AG08396 (cell line): Measurements from ENCODE around the gene CLEC1A.

Experiments used
- DNase-seq: peaks from one replicate; pipeline ENCODE4 v3.0.0; 2012; ENCODE audit warnings: low spot score, mixed read lengths

CLEC1A gene, protein sequence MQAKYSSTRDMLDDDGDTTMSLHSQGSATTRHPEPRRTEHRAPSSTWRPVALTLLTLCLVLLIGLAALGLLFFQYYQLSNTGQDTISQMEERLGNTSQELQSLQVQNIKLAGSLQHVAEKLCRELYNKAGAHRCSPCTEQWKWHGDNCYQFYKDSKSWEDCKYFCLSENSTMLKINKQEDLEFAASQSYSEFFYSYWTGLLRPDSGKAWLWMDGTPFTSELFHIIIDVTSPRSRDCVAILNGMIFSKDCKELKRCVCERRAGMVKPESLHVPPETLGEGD

GRCh38 chr12:10098791-10099190 lies at the start of gene CLEC1A:
Gene CLEC1A, minus strand, starts transcription at chr12:10098985. Its CDS starts 63 bp downstream, at chr12:10098922.
- peak; percentile 12 for DNase-seq

DNA sequence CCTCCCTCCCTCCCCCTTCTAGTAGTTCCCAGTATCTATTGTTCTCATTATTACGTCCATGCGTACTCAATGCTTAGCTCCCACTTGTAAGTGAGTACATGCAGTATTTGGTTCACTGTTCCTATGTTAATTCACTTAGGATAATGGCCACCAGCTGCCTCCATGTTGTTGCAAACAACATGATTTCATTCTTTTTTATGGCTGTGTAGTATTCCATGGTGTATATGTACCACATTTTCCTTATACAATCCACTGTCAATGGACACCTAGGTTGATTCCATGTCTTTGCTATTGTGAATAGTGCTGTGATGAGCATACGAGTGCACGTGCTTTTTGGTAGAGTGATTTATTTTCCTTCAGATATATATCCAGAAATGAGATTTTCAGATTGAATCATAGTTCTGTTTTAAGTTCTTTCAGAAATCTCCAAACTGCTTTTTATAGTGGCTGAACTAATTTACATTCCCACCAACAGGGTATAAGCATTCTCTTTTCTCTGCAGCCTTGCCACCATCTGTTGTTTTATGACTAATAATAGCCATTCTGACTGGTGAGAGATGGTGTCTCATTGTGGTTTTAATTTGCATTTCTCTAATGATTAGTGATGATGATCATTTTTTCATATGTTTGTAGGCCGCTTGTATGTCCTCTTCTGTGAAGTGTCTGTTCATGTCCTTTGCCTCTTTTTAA lies 49.1 kb upstream of the CLEC1A start:
- DNase-seq, result no peak

GRCh38 chr12:10142976-10143589 lies 44.3 kb upstream of the CLEC1A start:
- DNase-seq, result no peak

- DNase-seq, result peak; percentile 40
Observed at GRCh38 chr12:10140001-10140400, 41.2 kb upstream of the CLEC1A start.

GRCh38 chr12:10136637-10137205 lies 37.9 kb upstream of the CLEC1A start:
- no peak for DNase-seq

DNA sequence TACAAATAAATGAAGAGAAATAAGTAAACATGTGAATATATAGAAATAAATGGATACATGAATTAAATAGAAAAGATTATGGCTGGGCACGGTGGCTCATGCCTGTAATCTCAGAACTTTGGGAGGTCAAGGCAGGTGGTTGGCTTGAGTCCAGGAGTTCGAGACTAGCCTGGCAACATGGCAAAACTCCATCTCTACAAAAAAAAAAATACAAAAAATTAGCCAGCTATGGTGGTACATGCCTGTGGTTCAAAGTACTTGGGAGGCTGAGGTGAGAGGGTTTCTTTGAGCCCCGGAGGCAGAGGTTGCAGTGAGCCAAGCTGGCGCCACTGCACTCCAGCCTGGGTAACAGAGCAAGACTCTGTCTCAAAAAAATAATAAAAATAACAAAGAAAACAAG lies 36.3 kb upstream of the CLEC1A start:
- no peak for DNase-seq

GRCh38 chr12:10132850-10133370 lies 34.1 kb upstream of the CLEC1A start:
- no peak for DNase-seq

GRCh38 chr12:10131111-10131690 lies 32.4 kb upstream of the CLEC1A start:
- DNase-seq, result no peak

GRCh38 chr12:10130042-10130441 lies 31.3 kb upstream of the CLEC1A start, which contains the start of gene CLEC7A:
Gene CLEC7A, minus strand, starts transcription at chr12:10130199. Its CDS starts 117 bp downstream, at chr12:10130082.
- no peak for DNase-seq

DNA sequence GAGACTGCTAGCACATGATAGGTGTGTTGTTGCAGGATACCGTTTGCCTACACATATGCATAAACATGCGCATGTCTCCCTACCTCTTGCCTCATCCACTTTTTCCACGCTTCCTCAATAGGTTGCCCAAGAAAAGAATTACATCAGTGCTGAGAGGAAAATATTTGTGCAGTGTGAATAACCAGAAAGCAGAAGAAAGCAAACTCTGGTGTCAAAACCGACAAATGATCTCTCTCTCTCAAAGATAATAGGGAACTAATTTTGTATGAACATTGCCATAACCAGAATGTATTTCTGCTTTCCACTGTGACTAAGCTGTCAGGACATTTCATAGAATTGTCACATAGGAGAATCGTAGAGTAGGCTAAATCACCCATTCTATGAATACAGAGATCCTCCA lies 29.9 kb upstream of the CLEC1A start:
- no peak for DNase-seq

DNA sequence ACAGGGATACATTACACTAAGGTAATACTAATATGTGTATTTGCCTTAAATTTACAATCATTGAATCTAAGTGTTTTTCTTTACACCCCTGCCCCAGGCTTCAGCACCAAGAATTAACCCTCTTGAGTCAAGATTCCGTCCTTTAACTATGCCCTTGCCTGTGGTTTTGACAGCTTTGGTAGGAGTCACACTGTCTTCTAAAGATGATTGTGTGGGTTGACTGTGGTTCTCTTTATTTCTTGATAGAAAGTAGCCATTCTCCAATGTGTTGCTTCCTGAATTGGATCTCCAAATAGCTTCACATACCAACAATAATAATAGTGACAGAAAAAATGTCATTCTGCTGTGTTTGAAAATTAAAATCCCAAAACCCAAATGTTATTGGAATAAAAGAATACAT lies 27.6 kb upstream of the CLEC1A start:
- no peak for DNase-seq

DNA sequence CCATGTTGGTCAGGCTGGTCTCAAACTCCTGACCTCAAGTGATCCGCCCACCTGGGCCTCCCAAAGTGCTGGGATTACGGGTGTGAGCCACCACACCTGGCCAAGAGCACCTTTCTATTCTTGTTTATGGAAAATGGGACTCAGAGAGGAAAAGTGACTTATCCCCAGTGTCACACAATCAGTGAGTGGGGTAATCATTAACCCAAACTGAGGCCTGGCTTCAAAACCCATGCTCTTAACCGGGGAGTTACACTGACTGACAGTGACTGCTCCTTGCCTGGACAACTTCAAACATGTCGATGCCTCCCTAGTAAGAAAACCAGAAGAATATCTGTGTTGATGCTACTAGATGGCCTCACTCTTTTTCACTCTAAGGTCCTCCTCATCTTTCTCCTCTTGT lies 23.9 kb upstream of the CLEC1A start:
- DNase-seq, result no peak

DNA sequence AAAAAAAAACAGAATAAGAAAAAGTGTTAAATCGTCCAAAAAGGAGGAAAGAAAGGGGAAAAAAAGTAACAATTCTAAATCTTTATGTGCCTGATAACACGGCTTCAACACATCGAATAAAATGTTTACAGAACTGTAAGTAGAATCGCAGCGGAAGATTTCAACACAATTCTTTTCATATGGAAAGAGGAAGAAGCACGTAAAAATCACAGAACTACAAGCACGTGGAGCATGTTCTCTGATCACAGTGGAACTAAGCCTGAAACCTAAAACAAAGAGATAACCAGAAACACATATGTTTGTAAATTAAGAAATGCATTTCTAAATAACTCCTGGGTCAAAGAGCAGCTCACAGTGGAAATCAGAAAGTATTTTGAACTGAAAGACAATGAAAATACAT lies 22.5 kb upstream of the CLEC1A start:
- no peak for DNase-seq

DNA sequence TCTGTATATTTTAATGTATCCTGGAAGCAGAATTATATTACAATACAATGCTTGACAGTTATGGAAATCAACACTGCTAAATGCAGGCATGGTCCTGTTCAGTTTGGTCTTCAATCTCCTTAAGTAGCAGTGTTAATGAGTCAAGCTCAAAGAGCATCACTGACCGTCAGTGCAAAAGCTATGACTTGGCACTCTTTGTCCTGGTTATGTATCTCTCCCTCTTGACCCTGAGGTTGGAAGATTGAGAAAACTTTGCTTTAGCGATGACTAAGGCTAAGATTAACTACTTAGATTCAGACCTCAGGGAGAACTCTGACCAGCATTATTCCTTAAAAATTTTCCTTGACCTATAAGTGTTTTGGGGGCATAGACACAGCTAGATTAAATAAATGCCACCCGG lies 20.3 kb upstream of the CLEC1A start:
- DNase-seq, result no peak

DNA sequence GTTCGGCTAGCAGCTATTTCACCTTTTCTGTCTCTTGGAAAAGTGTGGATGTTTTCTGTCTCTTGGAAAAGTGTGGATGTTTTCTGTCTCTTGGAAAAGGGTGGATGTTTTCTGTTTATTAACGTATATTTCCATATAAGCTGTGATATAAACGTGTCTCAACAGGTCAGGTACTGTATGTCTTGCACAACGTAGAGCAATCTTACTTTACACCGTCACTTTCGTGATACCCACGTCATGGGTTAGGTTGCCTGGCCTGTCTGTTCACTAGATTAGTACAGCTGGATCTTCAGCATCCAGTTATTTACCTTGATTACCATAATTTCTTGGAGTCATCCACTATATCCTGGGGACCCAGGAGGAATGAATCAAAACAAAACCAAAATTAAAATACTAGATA lies 17.1 kb upstream of the CLEC1A start:
- DNase-seq, result no peak

DNA sequence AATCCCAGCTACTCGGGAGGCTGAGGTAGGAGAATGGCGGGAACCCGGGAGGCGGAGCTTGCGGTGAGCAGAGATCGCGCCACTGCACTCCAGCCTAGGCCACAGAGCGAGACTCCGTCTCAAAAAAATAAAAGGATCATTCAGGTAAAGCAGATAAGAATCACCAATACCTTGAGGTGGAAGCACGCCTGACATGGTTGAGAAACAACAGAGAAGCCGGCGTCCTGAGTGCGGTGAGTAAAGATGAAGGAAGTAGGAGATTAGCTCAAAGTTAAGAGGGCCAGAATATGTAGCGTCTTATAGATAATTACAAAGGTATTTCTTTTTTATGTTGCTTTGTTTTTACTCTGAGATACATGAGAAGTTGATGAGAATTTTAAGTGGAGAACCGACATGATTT lies 16.5 kb upstream of the CLEC1A start:
- DNase-seq, result no peak

GRCh38 chr12:10113920-10114319 lies 15.1 kb upstream of the CLEC1A start:
- no peak for DNase-seq

DNA sequence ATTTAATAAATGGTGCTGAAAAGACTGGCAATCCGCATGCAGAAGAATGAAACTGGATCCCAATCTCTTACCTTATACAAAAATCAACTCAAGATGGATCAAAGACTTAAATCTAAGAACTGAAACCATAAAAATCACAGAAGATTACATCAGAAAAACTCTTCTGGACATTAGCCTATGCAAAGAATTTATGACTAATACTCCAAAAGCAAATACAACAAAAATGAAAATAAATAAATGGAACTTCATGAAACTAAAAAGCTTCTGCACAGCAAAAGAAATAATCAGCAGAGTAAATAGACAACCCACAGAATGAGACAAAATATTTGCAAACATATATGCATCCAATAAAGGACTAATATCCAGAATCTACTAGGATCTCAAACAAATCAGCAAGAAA lies 14.3 kb upstream of the CLEC1A start:
- DNase-seq, result no peak

DNA sequence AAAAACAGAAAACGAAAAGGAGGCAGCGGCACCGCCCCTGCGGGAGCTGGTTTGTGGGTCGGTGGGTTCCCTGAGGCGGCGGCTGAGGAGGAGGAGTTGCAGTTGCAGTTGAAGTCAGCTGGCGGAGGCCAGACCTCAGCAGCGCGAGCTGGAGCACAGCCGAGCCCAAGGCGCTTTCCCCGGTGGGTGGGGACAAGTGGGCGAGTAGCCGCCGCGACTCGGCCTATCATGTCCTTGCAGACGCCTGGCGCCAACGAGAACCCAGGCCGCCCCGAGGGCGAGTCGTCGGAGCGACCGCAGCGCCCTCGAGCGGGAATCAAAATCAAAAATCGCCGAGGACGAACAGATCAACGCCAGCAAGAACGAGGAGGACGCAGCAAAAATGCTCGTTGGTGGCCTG lies 12.7 kb upstream of the CLEC1A start:
- no peak for DNase-seq

- no peak for DNase-seq
Observed at GRCh38 chr12:10110256-10110844, 11.6 kb upstream of the CLEC1A start.

- no peak for DNase-seq
Observed at GRCh38 chr12:10102322-10102721, 3.5 kb upstream of the CLEC1A start.

GRCh38 chr12:10101648-10102220 lies 2.9 kb upstream of the CLEC1A start:
- DNase-seq, result no peak
